ENCODE data around the gene BMP8B.

BMP8B gene

DNA sequence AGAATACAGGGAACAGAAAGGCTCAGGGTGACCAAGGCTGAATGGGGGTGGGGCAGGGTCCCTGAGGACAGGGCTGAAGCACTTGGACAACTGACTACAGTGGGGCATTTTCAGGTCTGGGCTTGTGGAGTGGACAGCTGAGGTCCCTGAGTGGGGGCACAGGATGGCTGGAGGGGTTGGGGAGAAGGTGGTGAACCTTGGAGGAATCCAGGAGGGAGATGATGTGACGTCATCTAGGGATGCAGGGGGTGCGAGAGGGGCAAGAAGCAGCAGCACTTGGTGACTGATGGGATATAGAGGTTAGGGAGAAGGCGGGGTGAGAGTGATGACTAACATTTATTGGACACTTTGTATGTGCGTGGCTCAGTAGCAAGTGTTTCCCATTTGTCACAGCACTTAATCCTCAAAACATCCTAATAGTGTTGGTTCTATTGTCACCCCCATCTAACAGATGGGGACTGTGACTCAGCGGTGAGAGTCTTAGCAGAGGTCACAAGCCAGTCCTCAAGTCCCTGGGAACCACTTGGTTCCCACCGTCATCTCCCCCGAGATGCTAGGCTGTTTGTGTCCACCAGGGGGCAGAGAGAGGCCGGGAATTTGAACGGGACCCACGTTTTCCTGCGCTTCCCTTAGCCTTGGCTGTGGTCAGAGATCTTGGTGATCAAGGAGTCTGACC is 27.9 kb upstream of the BMP8B start (continued):
- TF ChIP-seq, protein P1, sequence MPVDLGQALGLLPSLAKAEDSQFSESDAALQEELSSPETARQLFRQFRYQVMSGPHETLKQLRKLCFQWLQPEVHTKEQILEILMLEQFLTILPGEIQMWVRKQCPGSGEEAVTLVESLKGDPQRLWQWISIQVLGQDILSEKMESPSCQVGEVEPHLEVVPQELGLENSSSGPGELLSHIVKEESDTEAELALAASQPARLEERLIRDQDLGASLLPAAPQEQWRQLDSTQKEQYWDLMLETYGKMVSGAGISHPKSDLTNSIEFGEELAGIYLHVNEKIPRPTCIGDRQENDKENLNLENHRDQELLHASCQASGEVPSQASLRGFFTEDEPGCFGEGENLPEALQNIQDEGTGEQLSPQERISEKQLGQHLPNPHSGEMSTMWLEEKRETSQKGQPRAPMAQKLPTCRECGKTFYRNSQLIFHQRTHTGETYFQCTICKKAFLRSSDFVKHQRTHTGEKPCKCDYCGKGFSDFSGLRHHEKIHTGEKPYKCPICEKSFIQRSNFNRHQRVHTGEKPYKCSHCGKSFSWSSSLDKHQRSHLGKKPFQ (tag by site-specific recombination; IDR thresholded peaks at IDR 0.05) = no peak; the same call in 1 of the 2 replicates
- peak; percentile 79 for TF ChIP-seq ZNF654 (tag by site-specific recombination; IDR thresholded peaks at IDR 0.05; ENCODE audit: low read depth)
- no peak for TF ChIP-seq KLF1 (tag by site-specific recombination; IDR thresholded peaks at IDR 0.05)
- no peak for TF ChIP-seq ZNF549 (tag by site-specific recombination; IDR thresholded peaks at IDR 0.05)
- no peak for TF ChIP-seq ZNF274 (IDR thresholded peaks at IDR 0.05; ENCODE audit: low read length)
- no peak for TF ChIP-seq ZNF274 (tag by site-specific recombination; IDR thresholded peaks at IDR 0.05; ENCODE audit: borderline replicate concordance)
- TF ChIP-seq ZNF302 (tag by site-specific recombination; IDR thresholded peaks at IDR 0.05; ENCODE audit: low read depth) = no peak
- TF ChIP-seq ZNF660 (tag by site-specific recombination; IDR thresholded peaks at IDR 0.05) = peak; percentile 74; the same call in 1 of the 2 replicates
- peak; percentile 45; the same call in 1 of the 2 replicates for TF ChIP-seq HIC1 (tag by site-specific recombination; IDR thresholded peaks at IDR 0.05)
- TF ChIP-seq SP7 (tag by site-specific recombination; IDR thresholded peaks at IDR 0.05) = peak; percentile 83
- TF ChIP-seq ZNF704 (tag by site-specific recombination; IDR thresholded peaks at IDR 0.05) = no peak
- TF ChIP-seq ZSCAN16 (tag by site-specific recombination; IDR thresholded peaks at IDR 0.05) = no peak
- no peak for TF ChIP-seq ZBTB20 (tag by site-specific recombination; IDR thresholded peaks at IDR 0.05)
- TF ChIP-seq ZNF561 (tag by site-specific recombination; IDR thresholded peaks at IDR 0.05; ENCODE audit: borderline replicate concordance) = peak; percentile 56; the same call in 1 of the 2 replicates
- no peak; the same call in 1 of the 2 replicates for TF ChIP-seq BCL11A (tag by site-specific recombination; IDR thresholded peaks at IDR 0.05; ENCODE audit: low read depth)
- TF ChIP-seq ZEB2 (tag by site-specific recombination; IDR thresholded peaks at IDR 0.05) = peak; percentile 54; the same call in 1 of the 2 replicates
- TF ChIP-seq ZNF664 (tag by site-specific recombination; IDR thresholded peaks at IDR 0.05) = no peak
- TF ChIP-seq KLF9 (tag by site-specific recombination; IDR thresholded peaks at IDR 0.05; ENCODE audit: low read depth) = no peak; the same call in 1 of the 2 replicates
- no peak for TF ChIP-seq ZNF184 (tag by site-specific recombination; IDR thresholded peaks at IDR 0.05)
- no peak for TF ChIP-seq OVOL3 (tag by site-specific recombination; IDR thresholded peaks at IDR 0.05)
- peak; percentile 5; the same call in 1 of the 2 replicates for TF ChIP-seq GLIS1 (tag by site-specific recombination; IDR thresholded peaks at IDR 0.05)
- TF ChIP-seq ZNF837 (tag by site-specific recombination; IDR thresholded peaks at IDR 0.05) = no peak
- TF ChIP-seq PRDM2 (tag by site-specific recombination; IDR thresholded peaks at IDR 0.05; ENCODE audit: borderline replicate concordance) = no peak
- TF ChIP-seq, protein P2, sequence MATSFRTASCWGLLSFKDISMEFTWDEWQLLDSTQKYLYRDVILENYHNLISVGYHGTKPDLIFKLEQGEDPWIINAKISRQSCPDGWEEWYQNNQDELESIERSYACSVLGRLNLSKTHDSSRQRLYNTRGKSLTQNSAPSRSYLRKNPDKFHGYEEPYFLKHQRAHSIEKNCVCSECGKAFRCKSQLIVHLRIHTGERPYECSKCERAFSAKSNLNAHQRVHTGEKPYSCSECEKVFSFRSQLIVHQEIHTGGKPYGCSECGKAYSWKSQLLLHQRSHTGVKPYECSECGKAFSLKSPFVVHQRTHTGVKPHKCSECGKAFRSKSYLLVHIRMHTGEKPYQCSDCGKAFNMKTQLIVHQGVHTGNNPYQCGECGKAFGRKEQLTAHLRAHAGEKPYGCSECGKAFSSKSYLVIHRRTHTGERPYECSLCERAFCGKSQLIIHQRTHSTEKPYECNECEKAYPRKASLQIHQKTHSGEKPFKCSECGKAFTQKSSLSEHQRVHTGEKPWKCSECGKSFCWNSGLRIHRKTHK (tag by site-specific recombination; IDR thresholded peaks at IDR 0.05) = no peak
- TF ChIP-seq, protein P3, sequence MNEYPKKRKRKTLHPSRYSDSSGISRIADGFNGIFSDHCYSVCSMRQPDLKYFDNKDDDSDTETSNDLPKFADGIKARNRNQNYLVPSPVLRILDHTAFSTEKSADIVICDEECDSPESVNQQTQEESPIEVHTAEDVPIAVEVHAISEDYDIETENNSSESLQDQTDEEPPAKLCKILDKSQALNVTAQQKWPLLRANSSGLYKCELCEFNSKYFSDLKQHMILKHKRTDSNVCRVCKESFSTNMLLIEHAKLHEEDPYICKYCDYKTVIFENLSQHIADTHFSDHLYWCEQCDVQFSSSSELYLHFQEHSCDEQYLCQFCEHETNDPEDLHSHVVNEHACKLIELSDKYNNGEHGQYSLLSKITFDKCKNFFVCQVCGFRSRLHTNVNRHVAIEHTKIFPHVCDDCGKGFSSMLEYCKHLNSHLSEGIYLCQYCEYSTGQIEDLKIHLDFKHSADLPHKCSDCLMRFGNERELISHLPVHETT (tag by site-specific recombination; IDR thresholded peaks at IDR 0.05) = no peak
- no peak for TF ChIP-seq SALL2 (tag by site-specific recombination; IDR thresholded peaks at IDR 0.05; ENCODE audit: borderline replicate concordance)
